ENCODE results near the gene PPP1R7.
A peak's percentile ranks its signal among the peaks of the same experiment; 100 is the strongest.

DNA sequence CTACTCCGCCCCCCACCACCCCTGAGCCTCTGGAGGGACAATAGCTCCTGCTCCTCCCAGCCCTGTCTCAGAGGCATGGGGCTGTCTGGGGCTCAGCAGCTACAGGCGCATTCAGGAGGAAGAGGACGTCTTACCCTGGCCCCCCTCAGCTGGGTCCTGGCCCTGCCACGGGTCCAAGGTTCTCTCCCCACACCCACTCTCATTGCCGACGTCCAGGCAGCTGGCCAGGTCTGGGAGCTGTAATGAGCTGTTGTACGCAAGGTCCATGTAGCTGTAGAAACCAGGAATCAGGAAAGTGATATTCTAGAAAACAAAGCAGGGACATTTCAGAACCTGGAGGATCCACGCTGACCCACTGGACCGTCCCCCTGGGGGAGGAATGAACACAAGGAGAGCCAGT is 14.5 kb upstream of the PPP1R7 start:
- TF ChIP-seq SP1 (IDR thresholded peaks at IDR 0.05) (peak; percentile 52), REST (IDR thresholded peaks at IDR 0.05) (no peak)
- TF ChIP-seq, protein P1, sequence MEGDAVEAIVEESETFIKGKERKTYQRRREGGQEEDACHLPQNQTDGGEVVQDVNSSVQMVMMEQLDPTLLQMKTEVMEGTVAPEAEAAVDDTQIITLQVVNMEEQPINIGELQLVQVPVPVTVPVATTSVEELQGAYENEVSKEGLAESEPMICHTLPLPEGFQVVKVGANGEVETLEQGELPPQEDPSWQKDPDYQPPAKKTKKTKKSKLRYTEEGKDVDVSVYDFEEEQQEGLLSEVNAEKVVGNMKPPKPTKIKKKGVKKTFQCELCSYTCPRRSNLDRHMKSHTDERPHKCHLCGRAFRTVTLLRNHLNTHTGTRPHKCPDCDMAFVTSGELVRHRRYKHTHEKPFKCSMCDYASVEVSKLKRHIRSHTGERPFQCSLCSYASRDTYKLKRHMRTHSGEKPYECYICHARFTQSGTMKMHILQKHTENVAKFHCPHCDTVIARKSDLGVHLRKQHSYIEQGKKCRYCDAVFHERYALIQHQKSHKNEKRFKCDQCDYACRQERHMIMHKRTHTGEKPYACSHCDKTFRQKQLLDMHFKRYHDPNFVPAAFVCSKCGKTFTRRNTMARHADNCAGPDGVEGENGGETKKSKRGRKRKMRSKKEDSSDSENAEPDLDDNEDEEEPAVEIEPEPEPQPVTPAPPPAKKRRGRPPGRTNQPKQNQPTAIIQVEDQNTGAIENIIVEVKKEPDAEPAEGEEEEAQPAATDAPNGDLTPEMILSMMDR (IDR thresholded peaks at IDR 0.05; ENCODE audit: low read depth, low read length, missing input control) = no peak

Data from liver (tissue), 3 donors.